GM10847 (cell line): ENCODE results near the gene TIMM13.

Experiments
- POLR2A ChIP-seq: IDR thresholded peaks from 2 replicates; pipeline ENCODE4 v1.6.1; 2011; ENCODE audit not compliant: insufficient read length; ENCODE audit errors: extremely low read depth

Gene TIMM13

DNA sequence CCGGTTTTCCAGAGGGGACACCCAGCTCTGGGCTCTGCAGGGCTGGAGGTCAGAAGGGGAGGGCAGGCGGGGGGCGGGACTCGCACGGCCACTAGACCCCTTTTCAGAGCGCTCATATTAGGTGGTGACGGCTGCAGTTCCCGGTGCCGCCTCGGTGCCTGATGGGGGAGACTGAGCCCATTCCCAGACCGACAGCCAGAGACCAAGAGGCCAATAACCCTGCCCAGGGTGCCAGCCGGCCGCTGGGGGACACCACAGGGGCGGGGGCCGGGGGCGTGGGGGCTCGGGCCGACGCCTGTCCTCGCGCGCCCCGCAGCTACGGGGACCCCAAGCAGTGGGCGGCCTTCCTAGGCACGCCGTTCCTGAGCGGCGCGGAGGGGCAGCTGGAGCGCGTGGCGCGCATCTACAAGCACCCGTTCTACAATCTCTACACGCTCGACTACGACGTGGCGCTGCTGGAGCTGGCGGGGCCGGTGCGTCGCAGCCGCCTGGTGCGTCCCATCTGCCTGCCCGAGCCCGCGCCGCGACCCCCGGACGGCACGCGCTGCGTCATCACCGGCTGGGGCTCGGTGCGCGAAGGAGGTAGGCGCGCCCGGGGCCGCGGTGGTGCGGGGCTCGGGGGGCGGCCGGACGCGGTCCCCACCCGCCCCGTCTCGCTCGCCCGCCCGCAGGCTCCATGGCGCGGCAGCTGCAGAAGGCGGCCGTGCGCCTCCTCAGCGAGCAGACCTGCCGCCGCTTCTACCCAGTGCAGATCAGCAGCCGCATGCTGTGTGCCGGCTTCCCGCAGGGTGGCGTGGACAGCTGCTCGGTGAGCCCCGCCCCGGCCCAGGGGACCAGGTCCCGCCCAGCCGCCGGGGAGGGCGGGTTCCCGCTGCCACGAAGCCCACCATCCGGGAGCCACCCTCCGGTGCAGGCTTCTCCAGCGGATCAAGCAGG lies 2.4 kb downstream of the TIMM13 start:
- TF ChIP-seq POLR2A: no peak

DNA sequence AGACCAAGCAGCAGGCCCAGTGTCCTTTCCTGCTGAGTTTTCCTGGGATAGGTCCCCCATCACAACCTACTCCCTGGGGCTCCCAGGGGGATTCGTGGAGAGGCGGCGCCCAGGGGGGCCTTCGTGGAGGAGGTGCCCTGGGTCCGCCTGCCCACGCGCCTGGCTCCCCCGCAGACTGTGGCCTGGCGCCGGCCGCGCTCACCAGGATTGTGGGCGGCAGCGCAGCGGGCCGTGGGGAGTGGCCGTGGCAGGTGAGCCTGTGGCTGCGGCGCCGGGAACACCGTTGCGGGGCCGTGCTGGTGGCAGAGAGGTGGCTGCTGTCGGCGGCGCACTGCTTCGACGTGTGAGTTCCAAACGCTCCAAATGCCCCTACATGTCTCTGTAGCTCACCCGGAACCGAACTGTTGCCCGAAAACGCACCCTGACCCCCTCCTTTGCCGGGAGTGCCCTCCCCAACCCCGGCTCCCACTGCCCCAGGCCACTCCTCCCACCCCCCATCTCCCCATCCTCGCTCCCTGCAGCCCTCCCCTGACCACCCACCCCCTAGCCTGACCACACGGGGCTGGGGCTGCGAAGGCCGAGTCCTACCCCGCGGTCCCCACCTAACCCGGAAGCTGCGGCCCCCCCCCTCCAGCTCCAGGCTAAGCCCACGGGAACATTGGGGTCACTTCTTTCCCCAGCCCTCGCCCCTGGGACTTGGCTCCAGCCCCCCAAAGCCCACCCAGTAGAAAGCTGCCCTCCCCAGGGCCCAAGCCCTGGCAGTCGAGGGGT lies 3.3 kb downstream of the TIMM13 start:
- no peak for TF ChIP-seq POLR2A

DNA sequence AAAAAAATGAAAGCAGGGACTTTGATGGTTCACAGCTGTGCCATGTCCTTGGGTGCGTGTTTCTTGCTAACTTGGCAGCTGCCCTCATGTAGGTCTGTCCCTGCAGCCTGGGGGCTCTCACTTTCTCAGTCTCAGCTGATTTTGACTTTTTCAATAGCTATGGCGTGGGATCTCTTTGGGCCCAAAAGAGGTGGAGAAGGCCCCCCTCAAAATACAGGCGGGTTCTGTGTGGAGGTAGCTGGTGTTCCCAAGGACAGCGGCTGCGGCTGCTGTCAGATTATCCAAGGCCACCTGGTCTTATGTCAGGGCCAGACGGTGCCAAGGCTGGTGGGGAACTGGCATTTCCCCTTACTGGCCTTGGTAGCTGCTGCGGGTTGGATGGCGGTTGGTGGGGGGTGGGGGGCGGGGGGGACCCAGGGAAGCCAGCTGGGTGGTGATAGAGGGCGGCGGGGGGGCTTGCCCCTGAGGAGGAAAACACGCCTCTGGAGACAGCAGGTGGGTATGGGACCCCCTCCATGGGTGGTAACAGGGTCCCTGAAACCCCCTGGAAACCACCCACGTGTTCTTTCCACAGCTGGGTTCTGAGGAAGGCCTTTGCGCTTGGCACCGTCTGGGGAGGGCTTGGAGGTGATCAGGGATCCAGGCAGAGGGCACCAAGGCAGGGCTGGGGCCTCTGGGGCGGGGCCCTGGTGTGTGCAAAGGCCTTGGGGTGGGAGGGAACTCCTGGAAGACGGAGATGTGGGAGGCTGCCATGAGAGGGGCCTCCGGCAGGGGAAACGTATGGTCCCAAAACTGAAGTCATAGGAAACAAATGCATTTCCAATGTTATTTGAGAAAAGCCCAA lies 4.1 kb downstream of the TIMM13 start:
- no peak for TF ChIP-seq POLR2A

DNA sequence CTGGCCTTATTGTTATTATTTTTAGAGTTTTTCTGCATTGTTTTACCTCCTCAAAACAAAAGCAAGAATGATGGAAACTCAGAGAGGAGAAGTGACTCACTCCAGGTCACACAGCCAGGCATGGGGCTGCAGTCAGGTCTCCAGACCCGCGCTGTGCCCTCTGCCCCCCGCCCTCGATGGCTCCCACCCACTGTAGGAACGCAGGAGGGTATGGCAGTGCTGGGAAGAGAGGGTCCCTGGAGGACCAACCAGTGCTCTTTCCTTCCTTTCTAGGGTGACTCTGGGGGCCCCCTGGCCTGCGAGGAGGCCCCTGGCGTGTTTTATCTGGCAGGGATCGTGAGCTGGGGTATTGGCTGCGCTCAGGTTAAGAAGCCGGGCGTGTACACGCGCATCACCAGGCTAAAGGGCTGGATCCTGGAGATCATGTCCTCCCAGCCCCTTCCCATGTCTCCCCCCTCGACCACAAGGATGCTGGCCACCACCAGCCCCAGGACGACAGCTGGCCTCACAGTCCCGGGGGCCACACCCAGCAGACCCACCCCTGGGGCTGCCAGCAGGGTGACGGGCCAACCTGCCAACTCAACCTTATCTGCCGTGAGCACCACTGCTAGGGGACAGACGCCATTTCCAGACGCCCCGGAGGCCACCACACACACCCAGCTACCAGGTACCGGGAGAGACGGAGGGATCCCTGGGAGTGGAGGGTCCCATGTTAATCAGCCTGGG lies 5.6 kb downstream of the TIMM13 start:
- TF ChIP-seq POLR2A: no peak

DNA sequence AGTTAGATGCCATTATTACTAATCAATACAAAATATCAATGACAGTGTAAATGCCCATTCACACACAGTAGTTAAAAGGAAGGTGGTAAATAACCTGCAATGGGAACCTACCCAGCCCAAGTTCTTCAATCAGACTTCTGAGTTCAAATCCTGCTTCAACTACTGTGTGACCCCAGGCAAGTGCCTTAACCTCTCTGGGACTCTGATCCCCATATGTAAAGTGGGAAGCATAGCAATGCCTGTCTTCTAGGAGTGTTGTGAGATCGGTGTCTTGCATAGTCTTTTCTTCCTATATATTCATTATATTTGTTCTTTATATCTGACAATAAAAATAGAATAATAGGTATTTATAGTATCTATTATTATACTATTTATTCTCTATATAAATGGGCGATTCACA lies 6.9 kb downstream of the TIMM13 start:
- no peak for TF ChIP-seq POLR2A

DNA sequence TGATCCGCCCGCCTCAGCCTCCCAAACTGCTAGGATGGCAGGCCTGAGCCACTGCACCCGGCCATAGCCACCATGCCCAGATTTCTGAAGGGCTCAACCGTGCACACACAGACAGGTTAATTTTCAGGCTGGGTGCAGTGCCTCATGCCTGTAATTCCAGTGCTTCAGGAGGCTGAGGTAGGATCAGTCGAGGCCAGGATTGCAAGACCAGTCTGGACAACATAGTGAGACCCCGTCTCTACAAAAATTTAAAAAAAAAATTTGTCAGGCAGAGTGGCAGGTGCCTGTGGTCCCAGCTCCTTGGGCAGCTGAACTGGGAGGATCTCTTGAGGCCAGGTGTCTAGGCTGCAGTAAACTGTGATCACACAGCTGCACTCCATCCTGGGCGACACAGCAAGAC lies 7.6 kb downstream of the TIMM13 start:
- TF ChIP-seq POLR2A: no peak

DNA sequence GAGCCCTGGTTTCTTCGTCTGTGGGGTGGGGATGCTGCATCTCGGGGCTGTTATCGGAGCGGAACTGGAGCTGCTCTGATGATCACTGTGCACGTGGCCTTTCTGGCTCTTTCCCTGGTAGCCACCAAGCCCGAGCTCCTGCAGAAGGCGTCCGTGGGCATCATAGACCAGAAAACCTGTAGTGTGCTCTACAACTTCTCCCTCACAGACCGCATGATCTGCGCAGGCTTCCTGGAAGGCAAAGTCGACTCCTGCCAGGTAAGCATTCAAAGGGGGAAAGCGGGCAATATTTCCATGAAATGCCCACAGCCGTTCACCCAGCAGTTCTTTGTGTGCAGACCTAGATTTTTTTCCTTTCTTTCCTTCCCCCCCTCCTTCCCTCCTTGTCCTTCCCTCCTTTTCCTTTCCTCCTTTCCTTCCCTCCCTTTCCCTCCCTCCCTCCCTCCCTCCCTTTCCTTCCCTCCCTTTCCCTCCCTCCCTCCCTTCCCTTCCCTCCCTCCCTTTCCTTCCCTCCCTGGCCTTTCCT lies 9.4 kb downstream of the TIMM13 start:
- no peak for TF ChIP-seq POLR2A

DNA sequence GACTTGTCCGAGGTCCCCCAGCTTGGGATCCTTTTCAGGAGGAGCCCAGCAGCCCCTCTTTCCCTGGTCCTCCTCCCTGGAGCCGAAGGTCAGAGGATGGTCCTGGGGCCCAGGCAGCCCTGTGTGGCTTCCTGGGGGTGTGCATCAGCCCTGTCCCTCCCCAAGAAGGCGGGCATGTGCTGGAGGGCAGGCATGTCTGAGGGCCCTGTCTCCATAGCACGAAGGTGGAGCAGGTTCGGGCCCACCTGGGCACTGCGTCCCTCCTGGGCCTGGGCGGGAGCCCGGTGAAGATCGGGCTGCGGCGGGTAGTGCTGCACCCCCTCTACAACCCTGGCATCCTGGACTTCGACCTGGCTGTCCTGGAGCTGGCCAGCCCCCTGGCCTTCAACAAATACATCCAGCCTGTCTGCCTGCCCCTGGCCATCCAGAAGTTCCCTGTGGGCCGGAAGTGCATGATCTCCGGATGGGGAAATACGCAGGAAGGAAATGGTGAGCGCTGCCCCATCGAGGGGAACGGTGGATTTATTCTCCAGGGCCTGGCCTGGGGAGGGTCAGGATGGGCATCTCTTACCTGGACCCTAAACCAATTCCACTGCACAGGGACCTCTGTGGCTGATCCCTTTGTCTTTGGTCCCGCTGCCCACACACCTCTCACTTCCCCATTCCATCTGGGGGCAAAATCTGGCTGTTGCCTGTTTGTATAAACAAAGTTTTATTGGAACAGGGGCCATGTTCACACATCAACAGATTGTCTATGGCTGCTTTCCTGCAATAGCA lies 10.9 kb downstream of the TIMM13 start:
- TF ChIP-seq POLR2A: no peak

DNA sequence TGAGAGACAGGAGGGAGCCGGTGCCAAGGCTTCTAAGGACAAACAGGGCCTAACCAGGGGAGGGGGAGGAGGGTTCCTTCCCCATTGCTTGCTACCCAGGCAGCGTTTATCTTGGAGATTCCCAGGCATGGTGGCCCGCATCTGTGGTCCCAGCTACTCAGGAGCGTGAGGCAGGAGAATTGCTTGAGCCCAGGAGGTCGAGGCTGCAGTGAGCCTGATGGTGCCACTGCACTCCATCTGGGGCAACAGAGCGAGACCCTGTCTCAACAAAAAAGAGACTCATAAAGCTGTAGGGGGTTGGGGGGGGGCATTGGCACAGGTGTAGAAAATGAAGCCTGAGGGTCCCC lies 11.4 kb downstream of the TIMM13 start:
- TF ChIP-seq POLR2A: no peak

DNA sequence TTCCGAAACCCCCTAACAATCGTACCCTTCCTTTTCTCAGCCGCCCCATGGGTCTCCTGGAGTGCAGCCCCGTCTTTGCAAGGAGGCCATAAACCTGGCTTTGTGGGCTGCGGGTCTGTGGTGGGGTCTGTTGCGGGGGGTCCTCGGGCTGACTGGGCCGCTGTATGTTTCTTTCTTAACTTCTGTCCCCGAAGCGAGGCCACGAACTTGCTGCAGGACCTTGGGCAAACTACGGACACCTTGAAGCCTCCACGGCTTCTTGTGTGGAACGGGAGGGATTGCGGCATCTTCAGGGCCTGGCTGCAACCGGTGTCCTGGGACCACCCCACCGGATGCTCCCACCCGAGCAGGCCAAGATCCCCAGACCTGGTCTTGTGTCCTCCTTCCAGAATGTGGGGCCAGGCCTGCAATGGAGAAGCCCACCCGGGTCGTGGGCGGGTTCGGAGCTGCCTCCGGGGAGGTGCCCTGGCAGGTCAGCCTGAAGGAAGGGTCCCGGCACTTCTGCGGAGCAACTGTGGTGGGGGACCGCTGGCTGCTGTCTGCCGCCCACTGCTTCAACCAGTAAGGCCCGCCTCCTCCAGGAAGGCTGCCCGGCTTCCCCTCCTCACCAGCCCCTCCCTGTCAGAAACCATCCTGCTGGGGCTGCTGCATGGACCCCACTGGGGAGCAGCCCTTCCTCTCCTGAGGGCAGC lies 12.0 kb downstream of the TIMM13 start:
- no peak for TF ChIP-seq POLR2A

DNA sequence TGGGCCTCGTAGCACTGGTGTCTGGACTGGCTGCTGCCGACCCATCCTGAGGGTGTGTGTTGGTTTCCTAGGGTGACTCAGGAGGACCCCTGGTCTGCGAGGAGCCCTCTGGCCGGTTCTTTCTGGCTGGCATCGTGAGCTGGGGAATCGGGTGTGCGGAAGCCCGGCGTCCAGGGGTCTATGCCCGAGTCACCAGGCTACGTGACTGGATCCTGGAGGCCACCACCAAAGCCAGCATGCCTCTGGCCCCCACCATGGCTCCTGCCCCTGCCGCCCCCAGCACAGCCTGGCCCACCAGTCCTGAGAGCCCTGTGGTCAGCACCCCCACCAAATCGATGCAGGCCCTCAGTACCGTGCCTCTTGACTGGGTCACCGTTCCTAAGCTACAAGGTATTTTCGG lies 13.8 kb downstream of the TIMM13 start:
- no peak for TF ChIP-seq POLR2A

DNA sequence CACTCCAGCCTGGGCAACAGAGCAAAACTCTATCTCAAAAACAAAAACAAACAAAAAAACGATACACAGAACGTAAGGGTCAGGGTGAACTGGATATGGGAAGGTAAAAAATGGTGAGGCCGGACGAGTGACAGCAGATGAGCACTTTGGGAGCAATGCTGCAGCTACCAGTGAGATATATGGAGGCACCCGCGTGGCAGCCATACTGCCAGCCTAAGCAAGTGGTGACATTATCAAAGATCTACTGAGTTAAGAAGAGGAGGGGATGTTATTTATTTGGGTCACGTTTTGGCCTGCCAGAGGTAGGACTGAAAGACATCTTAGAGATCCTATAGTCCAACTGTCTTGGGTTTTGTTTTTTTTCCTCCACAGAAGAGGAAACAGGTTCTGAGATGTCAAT lies 14.2 kb downstream of the TIMM13 start:
- no peak for TF ChIP-seq POLR2A

DNA sequence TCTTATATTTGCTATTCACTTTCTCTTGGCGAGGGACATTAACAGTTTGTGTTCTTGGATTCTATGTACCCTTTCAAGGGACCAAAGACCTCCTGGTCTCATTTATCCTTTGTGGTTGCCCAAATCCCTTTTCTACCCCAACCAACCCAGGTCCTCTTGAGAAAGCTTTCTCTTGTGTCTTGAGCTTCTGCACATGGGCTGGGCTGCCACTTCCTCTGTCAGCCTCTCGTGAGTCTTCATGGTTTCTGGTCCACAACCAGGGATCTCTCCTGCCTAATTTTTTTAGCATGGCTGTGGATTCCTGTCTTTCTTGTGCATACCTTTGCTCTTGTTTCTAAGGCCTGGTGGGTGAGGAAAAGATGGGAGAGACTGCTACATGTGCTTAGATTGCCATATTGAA lies 14.9 kb downstream of the TIMM13 start:
- no peak for TF ChIP-seq POLR2A

DNA sequence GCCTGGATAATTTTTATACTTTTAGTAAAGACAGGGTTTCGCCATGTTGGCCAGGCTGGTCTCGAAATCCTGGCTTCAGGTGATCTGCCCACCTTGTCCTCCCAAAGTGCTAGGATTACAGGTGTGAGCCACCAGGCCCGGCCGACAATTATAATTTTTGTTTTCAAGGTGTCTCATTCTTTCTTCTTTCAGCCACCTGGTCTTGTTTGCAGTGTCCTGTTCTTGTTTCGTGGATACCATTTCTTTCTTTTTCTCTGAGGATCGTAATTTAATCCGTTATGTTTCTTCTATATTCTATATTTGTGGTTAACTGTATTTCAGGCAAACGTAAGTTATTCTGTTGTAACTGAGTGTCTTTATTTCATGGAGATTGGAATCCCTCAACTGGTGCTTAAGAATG lies 15.7 kb downstream of the TIMM13 start:
- no peak for TF ChIP-seq POLR2A

DNA sequence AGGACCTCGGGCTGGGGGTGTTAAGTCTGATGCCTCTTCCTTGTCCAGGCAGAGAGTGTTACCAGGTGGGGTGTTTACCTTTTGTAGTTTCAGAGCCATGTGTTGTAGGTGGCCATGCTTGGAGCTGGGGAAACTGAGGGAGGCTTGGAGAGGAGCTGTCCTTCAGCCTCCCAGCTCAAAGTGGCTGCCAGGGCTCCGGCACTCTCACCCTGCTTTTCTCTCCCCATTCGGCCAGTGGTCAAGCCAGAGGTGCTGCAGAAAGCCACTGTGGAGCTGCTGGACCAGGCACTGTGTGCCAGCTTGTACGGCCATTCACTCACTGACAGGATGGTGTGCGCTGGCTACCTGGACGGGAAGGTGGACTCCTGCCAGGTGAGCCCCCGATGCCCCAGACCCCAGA lies 17.4 kb downstream of the TIMM13 start:
- no peak for TF ChIP-seq POLR2A
